ENCODE measurements around the gene GNB1L.

The GNB1L gene

DNA sequence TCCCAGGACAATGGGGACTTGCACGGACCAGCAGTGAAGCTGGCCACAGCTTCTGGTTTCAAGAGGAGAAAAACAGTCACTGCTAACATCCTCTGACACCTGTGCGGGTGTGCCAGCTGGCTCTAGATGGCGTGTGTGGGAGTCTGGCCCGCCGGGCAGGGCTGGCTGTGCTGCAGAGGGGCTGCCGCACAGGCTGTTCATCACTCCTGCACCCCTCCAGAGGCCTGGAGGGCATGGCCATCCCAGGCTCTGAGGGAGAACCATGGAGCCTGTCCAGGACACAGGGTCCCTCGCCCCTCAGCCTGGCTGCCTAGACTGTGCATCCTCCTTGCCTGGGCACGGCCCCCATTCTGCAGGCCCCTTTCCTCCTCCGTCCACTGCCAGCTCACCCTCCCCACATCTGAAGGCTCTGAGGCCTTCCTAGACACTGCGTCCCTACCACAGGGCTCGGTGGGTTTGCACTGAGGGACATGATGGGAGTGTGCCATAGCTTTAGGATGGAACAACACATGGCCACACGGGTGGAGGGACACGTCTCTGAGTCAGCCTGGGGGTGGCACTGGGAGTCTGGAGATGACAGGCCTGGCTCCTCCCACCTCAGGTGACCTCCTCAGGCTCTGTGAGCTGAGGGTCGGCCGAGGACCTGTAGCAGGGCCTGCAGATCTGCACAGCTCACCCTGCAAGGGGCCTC is 42.1 kb upstream of the GNB1L start:
- Histone ChIP-seq H3K4me2 (ENCODE audit: low read length) (no peak overlapping the region), H3K9ac (ENCODE audit: low read depth, low read length) (no peak overlapping the region), H3K9me3 (replicated peaks; ENCODE audit: low read length) (no peaks in the 10 kb centered on the region), H3K4me1 (ENCODE audit: control insufficient read depth, insufficient read depth, low read length) (peaks cover 22% of the 10 kb centered on the region), H3K27me3 (ENCODE audit: control insufficient read depth, insufficient read depth, low read length) (no peaks in the 10 kb centered on the region), H3K4me3 (ENCODE audit: low read length) (no peak overlapping the region), H3K36me3 (ENCODE audit: insufficient read depth, low read length) (peaks cover 19% of the 10 kb centered on the region)

DNA sequence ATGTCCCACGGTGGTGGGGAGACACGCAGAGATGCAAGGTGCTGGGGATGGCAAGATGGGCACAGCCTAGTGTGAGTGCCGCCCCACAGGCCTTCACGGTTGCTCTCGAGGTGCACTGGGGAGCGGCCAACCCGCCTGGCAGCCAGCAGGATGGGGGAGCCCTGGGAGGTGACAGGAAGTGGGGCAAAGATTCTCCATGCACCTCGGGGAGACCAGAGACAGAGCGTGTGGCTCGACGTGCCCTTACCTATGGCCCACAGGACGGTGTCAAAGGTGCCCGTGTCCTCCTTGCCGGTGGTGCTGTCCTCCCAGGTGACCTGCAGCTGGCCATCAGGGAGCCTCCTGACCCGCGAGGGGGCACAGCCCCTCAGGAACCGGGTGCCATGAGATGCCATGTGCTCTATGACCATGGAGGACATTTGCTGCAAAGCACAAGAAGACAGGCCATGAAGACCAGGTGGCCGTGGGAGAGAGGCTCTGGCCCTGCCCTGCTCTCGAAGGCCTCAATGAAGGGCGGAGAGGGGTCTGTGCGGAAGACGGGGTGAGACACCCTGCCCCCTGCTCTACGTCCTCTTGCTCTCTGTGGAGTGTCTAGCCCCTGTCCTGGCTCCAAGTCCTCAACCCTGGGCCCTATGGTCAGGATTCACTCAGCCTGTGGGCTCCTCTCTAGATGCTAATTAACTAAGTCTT is 40.6 kb upstream of the GNB1L start:
- Histone ChIP-seq H3K4me2 (ENCODE audit: low read length) (no peak overlapping the region), H3K9me3 (replicated peaks; ENCODE audit: low read length) (no peaks in the 10 kb centered on the region), H3K27me3 (ENCODE audit: control insufficient read depth, insufficient read depth, low read length) (no peaks in the 10 kb centered on the region), H3K9ac (ENCODE audit: low read depth, low read length) (no peak overlapping the region), H3K4me3 (ENCODE audit: low read length) (no peak overlapping the region), H3K4me1 (ENCODE audit: control insufficient read depth, insufficient read depth, low read length) (peaks cover 37% of the 10 kb centered on the region), H3K36me3 (ENCODE audit: insufficient read depth, low read length) (peaks cover 19% of the 10 kb centered on the region)

DNA sequence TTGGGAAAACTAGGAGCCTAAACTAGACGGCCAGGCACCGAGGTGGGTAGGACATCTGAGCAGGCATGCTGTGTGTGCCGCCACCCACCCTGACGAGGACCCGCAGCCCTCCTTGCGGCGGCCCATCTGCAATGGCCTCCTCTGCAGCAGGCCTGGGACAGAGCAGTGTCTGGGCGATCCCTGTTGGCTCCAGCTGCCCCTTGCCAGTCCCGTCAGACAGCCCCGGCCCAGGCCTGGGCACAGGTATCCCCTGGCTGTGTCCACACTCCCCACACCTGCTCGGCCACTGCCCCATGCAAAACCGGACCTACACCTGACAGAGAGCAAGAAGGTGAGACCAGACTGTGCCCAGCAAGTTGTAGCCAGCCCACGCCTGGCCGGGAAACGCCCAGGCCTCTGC is 38.7 kb upstream of the GNB1L start:
- H3K4me1 ChIP-seq (ENCODE audit: control insufficient read depth, insufficient read depth, low read length): peaks cover 40% of the 10 kb centered on the region
- no peak overlapping the region for H3K4me2 ChIP-seq (ENCODE audit: low read length)
- H3K9me3 ChIP-seq (replicated peaks; ENCODE audit: low read length): no peaks in the 10 kb centered on the region
- H3K9ac ChIP-seq (ENCODE audit: low read depth, low read length): peak overlapping the region; percentile 23
- H3K27me3 ChIP-seq (ENCODE audit: control insufficient read depth, insufficient read depth, low read length): no peaks in the 10 kb centered on the region
- H3K4me3 ChIP-seq (ENCODE audit: low read length): no peak overlapping the region
- H3K36me3 ChIP-seq (ENCODE audit: insufficient read depth, low read length): peaks cover 16% of the 10 kb centered on the region

DNA sequence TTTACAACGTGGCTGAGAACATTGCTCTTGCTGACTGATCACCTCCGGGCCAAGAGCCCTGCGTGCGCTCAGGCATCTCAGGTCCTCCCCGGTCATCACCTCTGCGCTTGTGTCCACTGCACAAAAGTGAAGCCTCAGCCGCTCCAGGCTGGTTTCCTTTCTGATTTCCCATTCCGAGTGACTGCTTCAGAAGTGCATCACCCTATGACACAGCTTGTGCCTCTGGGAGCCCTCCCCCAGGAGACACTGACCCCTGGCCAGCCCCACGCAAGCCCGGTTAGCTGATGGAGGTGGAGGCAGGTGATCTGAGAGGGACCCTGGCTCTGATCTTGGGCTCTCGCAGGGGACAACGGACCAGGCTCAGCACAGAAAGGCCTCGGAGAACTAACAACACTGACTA is 38.3 kb upstream of the GNB1L start:
- Histone ChIP-seq H3K4me1 (ENCODE audit: control insufficient read depth, insufficient read depth, low read length) (peaks cover 40% of the 10 kb centered on the region), H3K27me3 (ENCODE audit: control insufficient read depth, insufficient read depth, low read length) (no peaks in the 10 kb centered on the region), H3K9ac (ENCODE audit: low read depth, low read length) (peak overlapping the region; percentile 23), H3K36me3 (ENCODE audit: insufficient read depth, low read length) (peaks cover 16% of the 10 kb centered on the region), H3K4me2 (ENCODE audit: low read length) (peak overlapping the region; percentile 32), H3K9me3 (replicated peaks; ENCODE audit: low read length) (no peaks in the 10 kb centered on the region), H3K4me3 (ENCODE audit: low read length) (no peak overlapping the region)

DNA sequence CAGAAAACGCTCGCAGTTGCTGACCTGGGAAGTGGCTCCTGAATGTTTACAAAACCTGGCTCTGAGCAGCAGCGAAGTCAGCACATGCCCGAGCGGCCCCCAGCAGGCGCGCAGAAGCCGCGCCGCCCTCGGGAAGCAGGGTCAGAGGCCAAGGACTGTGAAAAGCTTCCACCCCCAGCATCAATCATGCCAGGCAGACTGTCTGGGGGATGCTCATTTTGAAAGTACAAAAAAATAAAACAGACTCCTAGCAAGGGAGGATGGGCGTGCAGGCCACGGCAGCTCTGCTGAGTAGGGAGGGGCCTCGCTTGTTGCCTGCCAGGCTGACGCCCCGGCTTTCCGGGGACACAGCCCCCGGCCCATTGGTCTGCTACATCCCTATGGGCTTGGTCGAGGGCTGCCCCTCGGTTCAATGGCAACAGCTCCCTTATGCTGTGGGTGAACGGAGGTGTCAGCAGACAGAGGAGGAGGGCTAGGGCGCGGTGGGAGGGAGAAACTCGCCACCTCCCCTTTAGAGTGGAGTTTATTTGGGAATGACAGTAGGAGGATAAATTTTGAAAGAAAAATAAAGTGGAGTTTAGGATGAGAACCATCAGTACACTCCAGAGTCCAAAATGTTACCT is 37.7 kb upstream of the GNB1L start:
- Histone ChIP-seq H3K9ac (ENCODE audit: low read depth, low read length) (peak overlapping the region; percentile 60), H3K36me3 (ENCODE audit: insufficient read depth, low read length) (peaks cover 19% of the 10 kb centered on the region), H3K4me2 (ENCODE audit: low read length) (peak overlapping the region; percentile 65), H3K4me3 (ENCODE audit: low read length) (no peak overlapping the region), H3K4me1 (ENCODE audit: control insufficient read depth, insufficient read depth, low read length) (peaks cover 45% of the 10 kb centered on the region), H3K9me3 (replicated peaks; ENCODE audit: low read length) (no peaks in the 10 kb centered on the region), H3K27me3 (ENCODE audit: control insufficient read depth, insufficient read depth, low read length) (no peaks in the 10 kb centered on the region)

DNA sequence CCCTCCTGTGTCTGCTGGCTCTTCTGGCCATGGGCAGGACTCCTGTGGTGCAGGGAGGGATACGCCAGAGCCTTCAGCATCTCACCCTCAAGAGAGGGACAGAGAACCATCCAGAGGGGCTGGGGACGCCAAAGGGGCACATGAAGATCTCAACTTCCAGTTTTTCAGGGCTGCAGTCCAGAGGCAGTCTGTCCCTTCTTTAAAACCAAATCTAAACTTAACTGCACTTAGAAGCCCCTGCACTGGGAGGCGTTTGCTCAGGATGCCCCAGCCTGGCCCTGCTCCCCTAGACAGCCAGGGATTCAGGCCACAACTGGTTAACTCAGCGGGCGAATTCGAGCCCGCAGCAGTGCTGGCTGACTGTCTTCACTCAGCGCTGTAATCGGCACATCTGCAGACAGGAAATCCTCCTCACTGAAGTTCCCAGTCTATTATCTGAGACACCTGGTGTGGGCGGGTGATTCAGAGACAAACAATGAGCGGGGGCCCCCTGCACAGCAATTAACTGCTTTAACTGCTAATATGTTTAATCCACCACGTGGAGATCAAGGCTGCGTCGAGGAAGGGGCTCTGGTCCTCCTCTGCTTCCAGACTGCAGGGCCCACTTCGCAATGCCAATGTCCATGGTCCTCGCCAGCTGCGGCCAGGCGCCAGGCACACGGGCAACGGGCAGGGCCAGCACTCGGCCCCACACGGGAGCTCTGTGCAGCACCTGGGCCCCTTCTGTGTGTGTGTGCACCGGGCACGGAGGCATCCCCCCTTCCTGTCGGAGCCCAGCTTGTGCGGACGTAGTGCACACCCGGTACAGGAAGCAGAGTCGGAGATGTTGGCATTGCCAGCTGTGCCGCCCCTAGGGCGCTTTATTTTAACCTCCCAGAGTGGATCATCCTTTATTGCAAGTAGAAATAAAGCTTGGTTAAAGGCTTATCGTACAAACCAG is 36.9 kb upstream of the GNB1L start:
- H3K4me1 ChIP-seq (ENCODE audit: control insufficient read depth, insufficient read depth, low read length): peaks cover 49% of the 10 kb centered on the region
- peak overlapping the region; percentile 65 for H3K9ac ChIP-seq (ENCODE audit: low read depth, low read length)
- no peaks in the 10 kb centered on the region for H3K27me3 ChIP-seq (ENCODE audit: control insufficient read depth, insufficient read depth, low read length)
- no peaks in the 10 kb centered on the region for H3K9me3 ChIP-seq (replicated peaks; ENCODE audit: low read length)
- H3K4me3 ChIP-seq (ENCODE audit: low read length): no peak overlapping the region
- H3K4me2 ChIP-seq (ENCODE audit: low read length): peak overlapping the region; percentile 65
- H3K36me3 ChIP-seq (ENCODE audit: insufficient read depth, low read length): peaks cover 19% of the 10 kb centered on the region

DNA sequence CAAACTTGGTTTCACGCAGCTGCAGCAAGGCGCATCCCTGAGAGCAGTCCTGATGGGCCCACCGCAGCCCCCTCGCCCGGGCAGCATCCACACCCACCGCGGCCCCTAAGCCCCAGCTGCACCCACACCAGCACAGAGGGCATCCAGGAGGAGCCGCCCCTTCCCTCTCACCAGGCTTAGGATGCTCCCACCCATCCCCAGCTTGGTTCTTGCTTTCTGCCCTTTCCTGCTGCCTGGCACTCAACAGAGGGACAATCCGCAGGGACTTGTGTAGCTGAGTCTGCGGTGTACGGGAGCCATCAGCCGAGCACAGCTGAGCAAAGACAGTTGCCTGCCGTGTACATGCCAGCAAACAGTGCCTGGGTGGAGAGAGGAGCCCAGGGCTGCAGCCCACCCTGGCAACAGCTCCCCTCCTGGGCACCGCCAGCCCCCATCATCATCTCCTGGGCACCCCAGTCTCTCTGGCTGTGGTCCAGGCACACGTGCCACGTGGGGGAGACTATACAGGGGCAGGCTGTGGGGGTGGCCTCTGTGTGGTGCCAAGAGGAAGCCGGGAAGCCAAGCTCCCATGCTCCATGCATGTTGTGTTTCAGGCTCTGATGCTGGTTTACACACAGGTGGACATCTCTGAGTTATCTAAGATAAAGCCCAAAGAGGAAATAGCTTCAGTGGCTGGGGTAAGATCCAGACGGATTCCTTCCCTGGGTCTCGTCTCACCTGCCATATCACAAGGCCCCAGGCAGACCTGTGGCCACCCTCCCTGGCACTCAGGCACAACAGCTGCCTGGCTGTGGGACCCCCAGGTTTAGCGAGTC is 36.0 kb upstream of the GNB1L start:
- no peak overlapping the region for H3K4me3 ChIP-seq (ENCODE audit: low read length)
- peak overlapping the region; percentile 65 for H3K4me2 ChIP-seq (ENCODE audit: low read length)
- no peaks in the 10 kb centered on the region for H3K27me3 ChIP-seq (ENCODE audit: control insufficient read depth, insufficient read depth, low read length)
- H3K9ac ChIP-seq (ENCODE audit: low read depth, low read length): peak overlapping the region; percentile 65
- H3K36me3 ChIP-seq (ENCODE audit: insufficient read depth, low read length): peaks cover 19% of the 10 kb centered on the region
- peaks cover 54% of the 10 kb centered on the region for H3K4me1 ChIP-seq (ENCODE audit: control insufficient read depth, insufficient read depth, low read length)
- no peaks in the 10 kb centered on the region for H3K9me3 ChIP-seq (replicated peaks; ENCODE audit: low read length)

DNA sequence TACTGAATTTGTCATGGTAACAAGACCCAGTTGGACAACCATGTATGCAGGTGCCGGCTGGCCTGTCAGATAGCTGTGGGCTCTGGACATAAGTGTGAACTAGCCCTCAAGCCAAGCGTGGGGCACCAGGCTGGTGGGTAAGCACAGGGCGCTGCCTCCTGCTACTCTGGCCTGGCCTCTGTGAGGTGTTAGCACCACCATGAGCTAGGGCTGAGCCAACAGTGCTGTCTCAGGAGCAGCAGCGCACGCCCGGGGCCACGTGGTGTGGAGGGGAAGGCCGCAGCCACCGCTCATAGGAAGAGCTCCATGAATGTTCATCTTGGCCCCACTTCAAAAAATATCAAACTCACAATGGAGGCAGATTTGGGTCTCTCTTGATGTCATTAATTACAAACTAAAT is 35.3 kb upstream of the GNB1L start:
- no peaks in the 10 kb centered on the region for H3K27me3 ChIP-seq (ENCODE audit: control insufficient read depth, insufficient read depth, low read length)
- H3K4me1 ChIP-seq (ENCODE audit: control insufficient read depth, insufficient read depth, low read length): peaks cover 61% of the 10 kb centered on the region
- peaks cover 18% of the 10 kb centered on the region for H3K36me3 ChIP-seq (ENCODE audit: insufficient read depth, low read length)
- H3K9me3 ChIP-seq (replicated peaks; ENCODE audit: low read length): no peaks in the 10 kb centered on the region
- H3K4me2 ChIP-seq (ENCODE audit: low read length): no peak overlapping the region
- H3K4me3 ChIP-seq (ENCODE audit: low read length): no peak overlapping the region
- H3K9ac ChIP-seq (ENCODE audit: low read depth, low read length): no peak overlapping the region

DNA sequence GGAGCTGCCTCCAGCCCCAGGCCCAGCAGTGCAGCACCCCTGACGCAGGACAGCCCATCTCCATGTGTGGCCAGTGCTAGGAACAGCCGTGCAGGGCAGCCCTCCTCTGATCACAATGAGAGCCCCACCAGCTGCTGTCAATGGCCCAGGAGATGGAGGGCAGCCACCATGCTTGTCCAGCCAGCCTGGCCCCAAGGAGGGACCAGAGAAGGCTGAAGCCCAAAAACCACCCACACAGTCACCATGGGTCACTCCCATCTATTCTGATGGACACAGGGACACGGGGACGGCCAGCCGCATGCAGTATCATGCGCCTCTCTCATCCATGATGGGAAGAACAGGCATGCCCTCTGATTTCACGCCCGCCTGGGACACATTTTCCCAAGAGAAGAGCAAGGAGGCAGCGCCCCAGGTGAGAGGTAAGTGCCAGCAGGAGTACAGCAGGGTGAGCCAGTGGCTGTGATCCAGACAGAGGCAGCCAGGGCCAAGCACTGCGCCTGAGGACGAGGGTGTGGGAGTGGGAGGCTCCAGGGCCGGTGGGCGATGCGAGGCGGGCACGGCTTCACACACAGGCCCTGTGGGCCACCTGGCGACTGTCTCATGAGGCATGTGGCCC is 33.6 kb upstream of the GNB1L start:
- no peak overlapping the region for H3K4me2 ChIP-seq (ENCODE audit: low read length)
- no peaks in the 10 kb centered on the region for H3K9me3 ChIP-seq (replicated peaks; ENCODE audit: low read length)
- H3K4me1 ChIP-seq (ENCODE audit: control insufficient read depth, insufficient read depth, low read length): peaks cover 74% of the 10 kb centered on the region
- H3K36me3 ChIP-seq (ENCODE audit: insufficient read depth, low read length): peaks cover 8% of the 10 kb centered on the region
- H3K4me3 ChIP-seq (ENCODE audit: low read length): no peak overlapping the region
- H3K27me3 ChIP-seq (ENCODE audit: control insufficient read depth, insufficient read depth, low read length): no peaks in the 10 kb centered on the region
- no peak overlapping the region for H3K9ac ChIP-seq (ENCODE audit: low read depth, low read length)

DNA sequence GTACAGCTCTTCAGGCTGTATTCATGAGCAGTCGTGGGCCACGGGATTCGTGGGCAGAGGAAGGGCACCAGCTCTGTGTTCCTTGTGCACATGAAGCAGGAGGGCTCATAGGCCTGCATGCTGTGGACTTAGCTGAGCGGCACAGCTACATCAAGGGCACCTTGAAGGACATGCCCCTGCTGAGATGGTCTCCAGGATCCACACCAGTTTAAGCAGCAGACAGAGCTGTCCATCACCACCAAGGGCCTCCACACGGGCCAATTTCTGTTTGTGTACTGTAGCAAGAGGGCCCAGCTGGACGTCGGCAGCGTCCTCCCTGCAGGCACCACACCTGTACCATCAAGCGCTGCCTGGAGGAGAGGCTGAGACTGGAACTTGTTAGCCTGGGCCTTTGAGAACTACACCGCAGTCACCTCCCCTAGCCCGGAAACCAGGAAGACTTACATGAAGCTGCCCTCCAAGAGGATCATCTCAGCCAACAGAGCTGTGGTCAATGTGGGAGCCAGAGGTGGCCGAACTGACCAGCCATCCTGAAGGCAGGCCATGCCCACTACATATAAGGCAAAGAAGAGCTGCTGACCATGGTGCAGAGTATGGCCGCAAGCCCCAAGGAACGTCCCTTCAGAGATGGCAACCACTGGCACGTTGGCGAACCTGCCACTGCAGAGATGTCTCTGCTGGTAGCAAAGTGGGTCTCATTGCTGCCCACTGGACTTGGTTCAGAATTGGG is 32.7 kb upstream of the GNB1L start:
- Histone ChIP-seq H3K4me2 (ENCODE audit: low read length) (no peak overlapping the region), H3K9me3 (replicated peaks; ENCODE audit: low read length) (no peaks in the 10 kb centered on the region), H3K4me3 (ENCODE audit: low read length) (no peak overlapping the region), H3K36me3 (ENCODE audit: insufficient read depth, low read length) (peaks cover 3% of the 10 kb centered on the region), H3K4me1 (ENCODE audit: control insufficient read depth, insufficient read depth, low read length) (peaks cover 74% of the 10 kb centered on the region), H3K27me3 (ENCODE audit: control insufficient read depth, insufficient read depth, low read length) (no peaks in the 10 kb centered on the region), H3K9ac (ENCODE audit: low read depth, low read length) (peak overlapping the region; percentile 67)
